ENCODE measurements around the gene KRTAP19-5.

- no peak for TF ChIP-seq EZH2 (IDR thresholded peaks at IDR 0.05; ENCODE audit: borderline replicate concordance, low read length)
- TF ChIP-seq CTCF (conservative IDR thresholded peaks at IDR 0.05 in 1 of 2, IDR thresholded peaks at IDR 0.05 in 1 of 2; ENCODE audit: extremely low read depth in 1 of 2, insufficient read depth in 1 of 2, low read depth in 1 of 2, low read length in 2 of 2), result no peak
Measured at GRCh38 chr21:30515681-30516080, 13.7 kb upstream of the KRTAP19-5 start.
